SJCRH30 (cell line): ENCODE data around the gene RPTOR. TPM values are rescaled to one million over a fixed set of nuclear protein-coding genes. Genes with fewer than 3 reads are reported as not detected.
A peak's percentile ranks its signal among the peaks of the same experiment; 100 is the strongest.

Source experiments
- DNase-seq, 2 experiments: peaks; one replicate each; pipeline ENCODE4 v3.0.0-alpha.2; 2015 to 2020
- H3K27ac ChIP-seq: fragments of 250-450 bp; sonication (Bioruptor Pico); 2 replicates; pipeline ENCODE4 v1.5.1; 2020; ENCODE audit warnings: mild to moderate bottlenecking, moderate library complexity
- H3K27me3 ChIP-seq: fragments of 250-450 bp; sonication (Bioruptor Pico); 2 replicates; pipeline ENCODE4 v1.5.1; 2020; ENCODE audit warnings: mild to moderate bottlenecking, moderate library complexity
- H3K36me3 ChIP-seq: fragments of 250-450 bp; sonication (Bioruptor Pico); 2 replicates; pipeline ENCODE4 v1.5.1; 2020; ENCODE audit warnings: mild to moderate bottlenecking, moderate library complexity
- H3K4me1 ChIP-seq: fragments of 250-450 bp; sonication (Bioruptor Pico); 2 replicates; pipeline ENCODE4 v1.5.1; 2020; ENCODE audit warnings: mild to moderate bottlenecking, moderate library complexity
- H3K4me3 ChIP-seq: fragments of 250-450 bp; sonication (Bioruptor Pico); 2 replicates; pipeline ENCODE4 v1.5.1; 2020; ENCODE audit warnings: mild to moderate bottlenecking, moderate library complexity
- H3K9me3 ChIP-seq: fragments of 250-450 bp; sonication (Bioruptor Pico); replicated peaks from 2 replicates; pipeline ENCODE4 v1.5.1; 2020; ENCODE audit warnings: mild to moderate bottlenecking, moderate library complexity
- total RNA-seq: library from RNA; depleted of rRNA; stranded (reverse); fragments of >200 nt; shearing (Covaris generic); gene quantifications from 2 replicates; pipeline ENCODE4 v1.2.3, GENCODE V29; 2014

The RPTOR gene
- total RNA-seq, 1 experiment from 2014 or later: 43.6 TPM

DNA sequence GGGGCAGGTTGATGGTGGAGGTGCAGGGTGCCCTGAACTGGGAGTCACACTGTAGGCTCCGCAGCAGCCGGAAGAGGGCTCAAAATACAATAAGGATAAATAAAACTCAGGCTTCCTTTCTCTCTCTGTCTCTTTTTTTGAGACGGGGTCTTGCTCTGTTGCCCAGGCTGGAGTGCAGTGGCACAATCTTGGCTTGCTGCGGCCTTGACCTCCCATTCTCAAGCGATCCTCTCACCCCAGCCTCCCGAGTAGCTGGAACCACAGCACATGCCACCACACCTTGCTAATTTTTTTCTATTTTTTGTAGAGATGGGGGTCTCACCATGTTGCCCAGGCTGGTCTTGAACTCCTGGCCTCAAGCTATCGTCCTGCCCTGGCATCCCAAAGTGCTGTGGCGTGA lies 35.3 kb upstream of the RPTOR start:
- H3K9me3 ChIP-seq: no peaks in the 10 kb centered on the region
- peaks cover 27% of the 10 kb centered on the region for H3K27me3 ChIP-seq
- no peak overlapping the region for H3K4me3 ChIP-seq
- no peak for DNase-seq
- H3K27ac ChIP-seq: no peak overlapping the region
- H3K36me3 ChIP-seq: no peaks in the 10 kb centered on the region
- H3K4me1 ChIP-seq: peaks cover 5% of the 10 kb centered on the region; the same call in 1 of the 2 replicates

DNA sequence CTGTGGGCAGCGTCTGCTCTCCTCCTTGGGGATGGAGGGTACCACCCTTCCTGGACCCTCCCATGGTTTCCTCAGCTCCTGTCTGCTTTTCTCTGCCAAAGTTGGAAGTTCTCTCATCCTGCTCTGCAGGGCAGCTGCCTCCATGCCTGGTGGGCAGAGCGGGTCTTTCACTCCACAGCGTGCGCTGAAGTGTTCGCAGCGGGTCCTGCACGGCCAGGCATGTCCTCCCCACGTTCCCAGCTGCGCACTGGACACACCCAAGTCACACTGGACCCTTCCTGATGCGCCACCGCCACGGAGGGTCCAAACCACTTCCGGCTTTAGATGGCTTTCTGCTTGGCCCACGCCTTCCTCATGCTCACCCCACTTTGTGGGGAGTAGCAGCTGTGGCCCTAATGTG lies 34.5 kb upstream of the RPTOR start:
- Histone ChIP-seq H3K27ac (no peak overlapping the region), H3K36me3 (no peaks in the 10 kb centered on the region), H3K9me3 (no peaks in the 10 kb centered on the region), H3K4me1 (peaks cover 5% of the 10 kb centered on the region; the same call in 1 of the 2 replicates), H3K27me3 (peaks cover 32% of the 10 kb centered on the region), H3K4me3 (no peak overlapping the region)
- no peak for DNase-seq

DNA sequence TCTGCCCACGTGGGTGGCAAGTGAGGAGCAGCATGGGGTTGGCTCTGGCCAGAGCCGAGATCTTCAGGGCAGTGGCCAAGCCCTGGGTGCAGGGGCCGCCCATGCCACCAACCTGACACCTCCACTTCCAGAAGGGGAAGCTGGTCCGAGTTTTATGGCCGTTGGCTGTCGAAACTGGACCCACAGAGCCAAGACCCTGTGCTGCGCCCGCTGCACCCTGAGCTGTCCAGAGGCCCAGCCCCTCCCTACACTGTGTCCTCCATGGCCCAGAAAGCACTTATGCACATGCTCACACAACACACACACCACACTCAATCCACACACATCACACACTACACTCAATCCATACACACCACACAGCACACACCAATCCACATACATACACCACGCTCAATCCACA lies 33.9 kb upstream of the RPTOR start:
- H3K9me3 ChIP-seq: no peaks in the 10 kb centered on the region
- H3K27ac ChIP-seq: no peak overlapping the region
- no peaks in the 10 kb centered on the region for H3K36me3 ChIP-seq
- peaks cover 37% of the 10 kb centered on the region for H3K27me3 ChIP-seq
- no peak for DNase-seq
- H3K4me3 ChIP-seq: no peak overlapping the region
- peaks cover 5% of the 10 kb centered on the region; the same call in 1 of the 2 replicates for H3K4me1 ChIP-seq

DNA sequence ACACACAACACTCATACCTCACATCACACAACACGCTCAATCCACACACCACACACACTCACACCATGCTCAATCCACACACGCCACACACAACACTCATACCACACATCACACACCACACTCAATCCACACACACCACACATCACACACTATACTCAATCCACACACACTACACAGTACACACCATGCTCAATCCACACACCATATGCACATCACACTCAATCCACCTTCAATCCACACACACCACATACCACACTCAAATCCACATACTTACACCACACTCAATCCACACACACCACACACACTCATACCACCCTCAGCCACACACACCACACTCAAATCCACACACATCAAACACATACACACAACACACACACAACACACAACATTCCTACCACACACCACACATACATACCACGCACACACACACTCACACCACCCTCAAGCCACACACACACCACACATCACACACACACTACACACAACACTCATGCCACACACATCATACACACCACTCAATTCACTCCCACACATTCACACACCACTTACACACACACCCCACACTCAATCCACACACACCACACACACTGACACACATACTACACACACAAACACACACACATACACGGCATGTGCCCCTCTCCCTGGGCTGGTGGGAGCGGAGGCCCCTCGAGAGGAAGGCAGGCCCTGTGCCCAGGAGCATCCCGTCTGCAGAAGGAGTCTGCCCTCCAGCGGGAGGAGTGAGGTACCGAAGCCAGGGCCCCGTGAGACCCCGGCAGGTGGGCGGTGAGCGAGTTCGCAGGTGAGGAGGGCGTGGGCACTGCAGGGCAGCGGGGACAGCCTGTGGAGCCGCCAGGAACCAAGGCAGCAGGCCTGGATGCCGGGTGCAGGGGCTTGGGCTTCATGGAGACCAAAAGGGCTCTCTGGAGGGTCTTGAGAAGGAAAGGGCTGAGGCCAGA lies 33.1 kb upstream of the RPTOR start:
- no peak overlapping the region for H3K27ac ChIP-seq
- H3K9me3 ChIP-seq: no peaks in the 10 kb centered on the region
- peaks cover 36% of the 10 kb centered on the region for H3K27me3 ChIP-seq
- H3K4me1 ChIP-seq: peaks cover 5% of the 10 kb centered on the region; the same call in 1 of the 2 replicates
- DNase-seq: no peak
- H3K36me3 ChIP-seq: no peaks in the 10 kb centered on the region
- no peak overlapping the region for H3K4me3 ChIP-seq

DNA sequence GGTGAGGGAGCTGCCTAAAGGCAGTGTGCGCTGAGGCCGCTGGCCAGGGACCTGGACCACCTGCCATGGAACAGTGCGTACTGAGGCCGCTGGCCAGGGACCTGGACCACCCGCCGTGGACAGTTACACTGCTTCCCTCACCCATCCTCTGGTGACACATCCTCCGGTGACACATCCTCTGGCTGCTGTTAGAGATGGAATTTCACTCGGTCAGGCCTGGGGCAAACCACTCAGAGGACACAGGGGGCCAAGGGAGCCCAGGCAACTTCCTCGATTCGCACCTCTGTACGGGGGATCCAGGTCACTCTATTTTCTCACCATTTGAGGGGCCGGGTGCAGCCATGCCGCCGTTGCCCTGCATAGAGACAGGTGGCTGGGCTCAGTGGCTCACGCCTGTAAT lies 32.4 kb upstream of the RPTOR start:
- Histone ChIP-seq H3K36me3 (no peaks in the 10 kb centered on the region), H3K4me1 (peaks cover 5% of the 10 kb centered on the region; the same call in 1 of the 2 replicates), H3K27me3 (peaks cover 32% of the 10 kb centered on the region), H3K9me3 (no peaks in the 10 kb centered on the region), H3K4me3 (no peak overlapping the region), H3K27ac (no peak overlapping the region)
- peak; percentile 58 to 59 for DNase-seq

DNA sequence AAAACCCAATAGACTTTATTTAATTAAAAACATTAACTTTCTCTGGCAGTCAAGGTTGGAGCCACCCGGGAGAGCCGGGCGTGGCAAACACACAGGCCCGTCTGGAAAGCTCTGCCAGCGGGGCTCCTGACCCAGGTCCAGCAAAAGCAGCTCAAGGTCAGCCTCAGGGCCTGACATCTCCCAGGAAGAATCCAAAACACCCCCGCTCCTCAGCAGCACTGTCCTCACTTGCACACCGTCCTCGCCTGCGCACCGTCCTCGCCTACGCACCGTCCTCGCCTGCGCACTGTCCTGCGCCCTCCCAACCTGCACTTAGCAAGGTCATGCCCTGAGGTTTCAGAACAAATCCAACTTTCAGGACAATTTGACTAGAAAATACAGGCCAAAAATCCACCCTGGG lies 31.4 kb upstream of the RPTOR start:
- Histone ChIP-seq H3K4me1 (peaks cover 5% of the 10 kb centered on the region; the same call in 1 of the 2 replicates), H3K27ac (no peak overlapping the region), H3K9me3 (no peaks in the 10 kb centered on the region), H3K27me3 (peaks cover 32% of the 10 kb centered on the region), H3K4me3 (no peak overlapping the region), H3K36me3 (no peaks in the 10 kb centered on the region)
- DNase-seq: no peak

DNA sequence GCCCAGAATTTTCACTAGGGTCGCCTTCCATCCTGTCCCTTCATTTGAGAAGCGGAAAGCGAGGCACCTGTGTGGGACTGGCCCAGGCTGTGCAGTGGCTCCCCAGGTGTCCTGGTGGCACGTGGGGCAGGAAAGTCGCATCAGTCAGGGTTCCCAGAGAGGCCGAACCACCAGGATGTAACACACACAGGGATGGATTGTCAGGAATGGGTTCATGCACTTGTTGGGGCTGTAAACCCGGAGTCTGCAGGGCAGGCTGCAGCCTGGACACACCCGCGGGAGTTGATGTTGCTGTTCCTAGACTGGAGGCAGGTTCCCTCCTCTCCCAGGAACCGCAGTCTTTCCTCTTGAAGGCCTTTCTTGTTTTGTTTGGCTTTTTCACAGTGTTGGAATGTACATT lies 30.7 kb upstream of the RPTOR start:
- H3K27ac ChIP-seq: no peak overlapping the region
- no peak for DNase-seq
- H3K4me3 ChIP-seq: no peak overlapping the region
- no peaks in the 10 kb centered on the region for H3K36me3 ChIP-seq
- peaks cover 32% of the 10 kb centered on the region for H3K27me3 ChIP-seq
- no peaks in the 10 kb centered on the region for H3K9me3 ChIP-seq
- H3K4me1 ChIP-seq: peaks cover 5% of the 10 kb centered on the region; the same call in 1 of the 2 replicates

DNA sequence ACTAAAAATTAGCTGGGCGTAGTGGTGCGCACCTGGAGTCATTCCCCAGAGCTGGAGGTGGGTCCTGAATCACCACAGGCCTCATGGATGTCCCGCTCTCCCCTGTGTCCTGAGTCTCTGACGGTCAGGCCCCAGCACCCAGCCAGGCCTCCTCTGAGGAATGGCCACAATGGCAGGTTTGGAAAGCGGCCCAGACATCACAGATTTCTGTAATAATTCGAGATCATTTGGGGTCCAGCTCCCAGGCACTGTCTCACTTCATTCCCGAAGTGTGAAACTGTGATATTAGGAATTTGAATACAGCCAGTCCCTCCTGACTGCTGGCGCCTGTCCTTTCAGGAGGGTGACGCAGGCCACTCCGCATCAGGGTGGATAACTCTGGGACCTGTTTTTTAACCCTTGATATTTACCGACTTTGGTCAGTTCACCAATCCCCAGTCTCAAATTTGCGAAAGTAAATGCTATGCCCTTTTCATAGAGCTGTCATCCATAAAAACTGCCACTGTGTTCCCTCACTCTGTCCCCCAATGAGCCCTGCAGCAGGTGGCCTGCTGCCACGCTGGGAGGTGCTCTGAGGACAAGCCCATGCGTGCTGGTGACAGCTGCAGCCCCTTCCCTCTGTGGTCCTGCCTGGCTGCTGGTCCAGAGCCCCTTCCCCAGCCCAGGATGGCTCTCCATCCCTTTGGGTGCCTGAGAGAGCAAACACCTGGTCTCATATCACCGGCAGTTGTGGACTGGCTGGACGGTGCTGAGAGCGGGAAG lies 28.3 kb upstream of the RPTOR start:
- Histone ChIP-seq H3K4me1 (peaks cover 5% of the 10 kb centered on the region; the same call in 1 of the 2 replicates), H3K27me3 (peaks cover 33% of the 10 kb centered on the region), H3K4me3 (no peak overlapping the region), H3K36me3 (no peaks in the 10 kb centered on the region), H3K27ac (no peak overlapping the region), H3K9me3 (no peaks in the 10 kb centered on the region)
- no peak for DNase-seq

DNA sequence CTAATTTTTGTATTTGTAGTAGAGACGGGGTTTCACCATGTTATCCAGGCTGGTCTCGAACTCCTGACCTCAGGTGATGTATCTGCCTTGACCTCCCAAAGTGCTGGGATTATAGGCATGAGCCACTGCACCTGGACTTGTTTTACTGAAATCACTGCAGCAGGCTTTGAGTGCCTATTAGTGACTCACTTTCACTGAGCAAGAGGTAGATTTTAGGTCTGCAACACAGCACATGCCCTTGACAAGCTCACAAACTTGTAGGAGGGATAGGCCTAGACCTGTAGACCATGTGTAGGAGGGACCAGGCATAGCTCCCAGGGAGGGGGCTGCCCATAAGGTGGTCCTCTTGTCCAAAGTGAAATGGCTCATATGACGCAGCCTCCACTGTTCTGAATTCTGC lies 27.0 kb upstream of the RPTOR start:
- Histone ChIP-seq H3K36me3 (no peaks in the 10 kb centered on the region), H3K27me3 (peaks cover 27% of the 10 kb centered on the region), H3K4me1 (no peaks in the 10 kb centered on the region), H3K27ac (no peak overlapping the region), H3K4me3 (no peak overlapping the region), H3K9me3 (no peaks in the 10 kb centered on the region)
- no peak for DNase-seq

DNA sequence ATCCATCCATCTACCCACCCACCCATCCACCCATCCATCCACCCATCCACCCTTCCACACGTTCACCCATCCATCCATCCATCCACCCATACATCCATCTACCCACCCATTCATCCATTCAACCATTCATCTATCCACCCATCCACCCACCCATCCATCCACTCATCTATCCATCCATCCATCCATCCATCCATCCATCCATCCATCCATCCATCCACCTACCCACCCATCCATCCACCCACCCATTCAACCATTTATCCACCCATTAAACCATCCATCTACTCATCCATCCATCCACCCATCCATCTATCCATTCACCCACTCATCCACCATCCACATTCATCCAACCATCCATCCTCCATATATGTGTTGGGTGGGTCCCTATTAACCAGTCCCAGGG lies 26.2 kb upstream of the RPTOR start:
- no peak overlapping the region for H3K4me3 ChIP-seq
- H3K27ac ChIP-seq: no peak overlapping the region
- no peaks in the 10 kb centered on the region for H3K36me3 ChIP-seq

DNA sequence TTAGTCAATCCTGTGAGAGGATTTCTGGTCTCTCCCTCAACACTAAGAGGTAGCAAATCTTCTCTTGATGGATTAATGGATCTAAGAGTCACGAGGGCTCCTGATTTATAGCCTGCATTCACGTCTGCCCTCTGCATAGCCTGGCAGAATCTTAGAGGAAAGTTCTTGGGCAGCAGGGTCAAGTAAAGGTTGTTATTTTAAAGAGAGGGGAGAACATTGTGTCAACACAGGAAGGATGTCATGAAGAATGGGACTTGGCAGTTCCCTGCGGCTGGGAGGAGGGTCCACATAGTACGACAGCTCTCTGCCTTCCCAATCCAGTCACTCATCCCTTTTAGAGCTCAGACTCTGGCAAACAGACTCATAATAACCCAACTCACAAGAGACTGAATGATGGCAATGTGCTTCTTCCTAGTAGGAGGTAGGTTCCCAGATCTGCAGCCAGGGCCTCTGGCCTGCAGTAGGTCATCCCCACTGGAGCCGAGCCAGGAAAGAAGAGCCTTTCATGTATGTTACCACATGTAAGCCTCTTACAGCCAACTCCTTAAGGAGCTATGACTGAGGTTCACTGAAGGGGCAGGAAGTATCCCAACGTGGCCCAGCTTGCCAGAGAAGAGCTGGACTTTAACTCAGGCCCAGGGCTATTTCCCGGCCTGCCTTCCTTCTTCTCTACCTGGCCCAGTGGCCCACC lies 25.4 kb upstream of the RPTOR start:
- Histone ChIP-seq H3K36me3 (no peaks in the 10 kb centered on the region), H3K9me3 (no peaks in the 10 kb centered on the region; the same call in 1 of the 2 replicates), H3K27me3 (peaks cover 23% of the 10 kb centered on the region), H3K4me1 (no peaks in the 10 kb centered on the region), H3K4me3 (no peak overlapping the region), H3K27ac (no peak overlapping the region)
- no peak for DNase-seq

More for the DNA sequence above, 26.2 kb upstream of the RPTOR start:
- DNase-seq: no peak
- no peaks in the 10 kb centered on the region for H3K4me1 ChIP-seq
- H3K9me3 ChIP-seq: no peaks in the 10 kb centered on the region; the same call in 1 of the 2 replicates
- H3K27me3 ChIP-seq: peaks cover 26% of the 10 kb centered on the region

DNA sequence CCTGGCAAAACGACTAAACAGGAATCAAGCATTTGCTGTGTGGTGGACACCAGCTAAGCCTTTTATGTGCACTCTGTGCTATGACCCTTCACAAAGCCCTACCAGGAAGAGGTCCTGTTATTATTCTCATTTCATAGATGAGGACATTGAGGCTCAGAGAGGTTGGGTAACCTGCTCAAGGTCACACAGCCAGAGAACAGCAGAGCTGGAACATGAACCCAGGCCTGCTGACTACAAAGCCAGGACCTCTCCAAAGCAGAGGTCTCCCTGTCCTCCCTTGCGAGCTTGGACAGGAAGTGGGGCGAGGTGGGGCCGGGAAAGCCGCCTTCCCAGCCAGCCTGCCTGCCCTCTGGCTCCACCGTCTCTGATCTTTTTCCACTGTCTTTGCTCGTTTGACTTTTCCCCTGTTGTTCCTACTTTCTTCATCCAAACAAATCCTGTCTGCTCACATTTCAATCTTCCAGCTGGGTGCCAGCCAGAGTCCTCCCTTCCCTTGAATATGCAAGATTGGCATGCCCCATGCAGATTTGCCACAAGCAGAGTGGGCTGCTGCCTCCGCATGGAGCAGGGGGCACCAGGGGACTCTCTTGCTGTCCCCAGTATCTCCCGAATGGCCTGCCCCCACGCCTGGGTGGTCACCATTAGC lies 23.7 kb upstream of the RPTOR start:
- Histone ChIP-seq H3K27ac (no peak overlapping the region), H3K4me3 (no peak overlapping the region), H3K9me3 (no peaks in the 10 kb centered on the region; the same call in 1 of the 2 replicates), H3K36me3 (no peaks in the 10 kb centered on the region), H3K27me3 (peaks cover 12% of the 10 kb centered on the region), H3K4me1 (no peaks in the 10 kb centered on the region)
- DNase-seq: no peak

DNA sequence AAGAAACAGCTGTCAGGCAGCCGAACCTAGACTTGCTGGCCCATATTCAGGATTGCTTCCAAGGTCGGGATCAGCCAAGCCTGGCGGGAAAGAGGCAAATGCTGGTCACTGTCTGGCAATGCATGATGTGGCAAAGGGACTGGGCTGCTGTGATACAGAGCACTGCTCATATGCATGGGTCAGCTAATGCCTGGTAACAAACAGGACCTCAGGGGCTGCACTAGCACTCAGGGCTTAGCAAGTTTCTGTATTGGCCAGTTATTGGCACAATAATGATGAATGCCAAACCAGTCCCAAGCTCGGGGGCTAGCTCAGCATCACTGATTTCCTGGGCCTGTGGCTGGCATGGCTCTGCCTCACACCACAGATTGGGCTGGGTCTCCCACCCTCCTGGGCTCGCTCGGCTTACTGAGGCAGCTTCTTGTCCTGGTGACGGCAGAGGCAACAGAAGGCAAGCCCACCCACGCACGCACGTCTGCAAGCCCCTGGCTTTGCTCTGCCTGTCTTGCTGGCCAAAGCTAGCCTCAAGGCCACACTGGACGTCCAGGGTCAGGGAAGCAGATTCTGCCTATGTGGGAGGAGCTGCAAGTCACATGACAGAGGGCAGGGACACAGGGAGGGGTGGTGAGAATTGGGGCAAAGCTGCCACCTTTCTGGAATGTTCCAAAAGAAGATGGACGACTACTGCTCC lies 21.4 kb upstream of the RPTOR start:
- Histone ChIP-seq H3K36me3 (no peaks in the 10 kb centered on the region), H3K27me3 (peaks cover 12% of the 10 kb centered on the region), H3K9me3 (no peaks in the 10 kb centered on the region; the same call in 1 of the 2 replicates), H3K27ac (no peak overlapping the region), H3K4me3 (no peak overlapping the region), H3K4me1 (peaks cover 2% of the 10 kb centered on the region; the same call in 1 of the 2 replicates)
- DNase-seq: no peak
